Hematopoietic multipotent progenitor cell (in vitro differentiated cells): ENCODE measurements around the gene FAM32A. TPM values are rescaled to one million over a fixed set of nuclear protein-coding genes. Genes with fewer than 3 reads are reported as not detected.

Experiments
- DNase-seq, 3 donors: peaks; one replicate each; pipeline ENCODE4 v3.0.0-alpha.2; 2011 to 2015; ENCODE audit warnings: low read depth in 2 of 3, low spot score in 2 of 3
- total RNA-seq: library from RNA; depleted of rRNA; stranded (reverse); fragments of >200 nt; gene quantifications from one replicate; pipeline ENCODE4 v1.2.3, GENCODE V29; 2012

The FAM32A gene
- 68.1 TPM for total RNA-seq

DNA sequence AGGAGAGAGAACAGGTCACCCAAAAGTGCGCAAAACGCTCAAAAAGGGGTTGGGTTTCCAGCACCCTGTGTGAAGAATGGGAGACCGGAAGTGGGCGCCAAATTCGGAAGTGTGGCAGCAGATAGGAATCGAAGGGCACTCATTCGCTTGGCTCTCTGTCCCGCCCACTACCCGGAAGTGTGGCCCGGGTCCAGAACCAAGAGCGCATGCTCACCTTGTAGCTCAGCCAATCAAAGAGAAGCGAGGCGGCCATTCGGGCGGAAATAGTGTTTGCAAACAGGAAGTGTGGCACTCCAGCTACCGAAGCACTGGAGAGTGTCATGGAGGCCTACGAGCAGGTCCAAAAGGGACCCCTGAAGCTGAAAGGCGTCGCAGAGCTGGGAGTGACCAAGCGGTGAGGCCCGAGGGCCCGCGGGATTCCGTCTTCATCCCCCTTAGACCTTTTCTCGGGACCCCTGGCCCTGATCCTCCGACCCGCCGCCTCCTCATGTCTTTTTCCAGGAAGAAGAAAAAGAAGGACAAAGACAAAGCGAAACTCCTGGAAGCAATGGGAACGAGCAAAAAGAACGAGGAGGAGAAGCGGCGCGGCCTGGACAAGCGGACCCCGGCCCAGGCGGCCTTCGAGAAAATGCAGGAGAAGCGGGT is at the start of gene FAM32A:
Gene FAM32A (plus strand): TSS at position 288 of the 645 bp plus-strand sequence. CDS start 33 bp downstream, at position 321.
- peak; percentile 92 to 100 (median 100) for DNase-seq

DNA sequence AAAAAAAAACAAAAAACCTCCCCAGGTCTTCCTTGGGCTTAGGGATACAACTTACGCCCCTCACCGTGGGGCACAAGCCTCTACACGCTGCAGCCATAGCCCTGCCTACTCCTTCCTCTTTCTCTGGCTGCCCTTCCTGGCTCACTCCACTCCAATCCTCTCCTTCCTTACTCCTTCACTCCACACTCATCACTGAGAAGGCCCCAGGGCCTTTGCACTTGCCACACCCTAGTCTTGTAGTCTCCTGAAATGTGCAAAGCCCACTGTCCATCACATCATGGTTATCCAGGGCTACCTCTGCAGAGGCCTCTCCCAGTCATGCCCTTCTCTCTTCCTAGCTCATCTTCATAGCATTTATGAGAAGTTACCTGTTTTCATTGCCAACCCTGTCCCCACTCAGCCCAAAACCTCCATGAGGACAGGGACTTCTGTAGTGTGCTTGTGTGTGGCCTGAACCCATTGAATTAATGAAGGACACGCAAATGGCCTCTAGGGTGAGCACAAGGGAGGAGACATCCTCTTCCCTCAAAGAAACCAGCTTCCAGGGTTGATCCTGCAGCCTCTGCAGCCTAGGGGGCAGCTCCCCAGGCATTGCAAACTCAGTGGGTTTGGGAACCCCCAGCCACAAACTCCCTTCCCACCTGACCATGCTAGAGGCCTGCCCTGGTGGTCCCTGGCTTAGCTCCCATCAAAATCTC is 49.6 kb upstream of the FAM32A start:
- DNase-seq = no peak

DNA sequence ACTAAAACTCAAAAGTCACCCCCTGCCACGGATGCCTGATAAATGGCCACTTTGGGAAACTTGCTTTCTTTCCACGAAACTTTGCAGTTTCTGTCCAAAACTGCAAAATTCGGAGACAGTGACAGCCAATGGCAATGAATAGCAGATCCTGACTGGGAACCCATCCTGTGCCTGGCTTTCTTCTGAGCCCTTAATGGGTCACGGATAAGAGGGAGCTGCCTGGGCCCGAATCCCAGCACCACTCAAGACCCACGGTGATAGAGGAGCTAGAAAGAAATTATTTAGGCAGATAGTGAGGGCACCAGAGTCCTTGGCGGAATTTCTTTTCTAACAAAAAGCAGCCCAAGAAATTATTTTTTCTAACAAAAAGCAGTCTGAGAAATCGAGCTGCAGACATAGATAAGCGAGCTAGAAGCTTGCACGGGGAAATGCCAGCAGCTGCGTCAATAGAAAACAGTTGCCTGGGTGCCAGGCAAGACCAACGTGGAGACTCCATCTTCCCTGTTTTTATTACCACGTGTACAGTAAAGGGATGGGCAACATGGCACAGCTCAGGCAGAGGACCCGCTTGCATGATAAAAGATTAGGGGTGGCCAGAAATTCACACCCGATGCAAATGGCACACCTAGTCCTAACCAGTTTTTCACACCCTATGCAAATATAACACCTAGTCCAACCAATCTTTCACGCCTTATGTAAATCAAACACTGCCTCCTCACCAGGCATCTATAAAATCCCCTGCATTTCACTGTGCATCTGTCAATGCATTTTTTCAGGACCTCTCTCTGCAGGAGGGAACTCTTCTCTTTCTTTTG is 48.8 kb upstream of the FAM32A start:
- no peak for DNase-seq

DNA sequence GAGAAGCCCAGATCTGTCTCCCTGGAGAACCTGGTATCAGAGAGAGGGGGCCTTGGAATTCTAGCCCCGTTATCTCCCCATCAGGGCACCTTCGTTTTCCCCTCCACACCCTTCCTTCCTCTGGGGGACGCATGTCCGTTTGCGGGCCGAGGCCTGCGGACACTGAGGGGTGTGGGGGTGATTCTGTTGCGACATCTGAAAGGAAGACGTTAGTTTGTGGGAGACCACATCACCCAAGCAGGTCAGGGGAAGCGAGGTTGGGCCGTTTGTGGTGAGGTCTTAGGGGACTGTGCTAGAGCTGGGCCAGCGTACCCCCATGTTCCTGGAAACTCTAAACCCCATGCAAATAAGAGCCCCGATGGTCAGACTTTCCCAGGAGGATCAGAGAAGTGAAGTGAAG is 45.5 kb upstream of the FAM32A start:
- DNase-seq = peak in 2 of 3 donors; percentile 83 to 86

DNA sequence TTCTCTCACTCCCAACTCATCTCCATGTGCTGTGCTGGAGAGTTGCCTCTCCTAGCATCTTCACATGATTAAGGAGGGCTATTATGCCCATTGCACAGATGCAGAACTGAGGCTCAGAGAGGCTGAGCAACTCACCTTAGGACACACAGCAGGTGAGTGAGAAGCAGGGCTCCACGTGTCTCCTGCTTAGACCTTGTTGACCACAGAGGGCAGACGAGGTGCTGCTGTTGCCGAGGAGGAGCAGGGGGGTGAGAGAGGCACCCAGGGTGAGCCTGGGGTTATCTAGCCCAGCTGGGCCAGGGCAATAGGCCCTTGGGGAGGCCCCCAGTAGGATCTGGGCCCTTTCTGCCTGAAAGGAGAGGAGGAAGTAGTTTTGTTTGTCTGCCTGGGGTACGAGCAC is 44.2 kb upstream of the FAM32A start:
- peak in 1 of 3 donors; percentile 81 for DNase-seq

DNA sequence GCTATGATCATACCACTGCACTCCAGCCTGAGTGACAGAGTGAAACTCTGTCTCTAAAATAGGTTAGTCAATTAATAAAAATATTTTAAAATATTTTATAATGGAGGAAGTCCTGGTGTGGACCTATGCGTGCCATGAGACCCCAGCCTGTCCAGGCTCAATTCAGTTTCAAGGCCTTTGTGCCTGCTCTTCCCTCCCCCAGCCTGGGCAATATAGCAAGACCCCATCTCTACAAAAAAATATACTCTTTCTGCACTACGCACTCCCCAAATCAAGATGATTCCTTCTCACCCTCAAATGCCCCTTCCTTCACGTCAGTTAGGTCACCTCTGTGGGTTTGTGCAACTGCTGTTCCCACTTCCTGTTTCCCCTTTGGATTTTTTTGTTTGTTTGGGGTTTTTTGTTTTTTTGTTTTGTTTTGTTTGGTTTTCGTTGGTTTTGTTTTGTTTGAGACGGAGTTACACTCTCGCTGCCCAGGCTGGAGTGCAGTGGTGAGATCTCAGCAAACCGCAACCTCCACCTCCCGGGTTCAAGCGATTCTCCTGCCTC is 43.1 kb upstream of the FAM32A start:
- no peak for DNase-seq

DNA sequence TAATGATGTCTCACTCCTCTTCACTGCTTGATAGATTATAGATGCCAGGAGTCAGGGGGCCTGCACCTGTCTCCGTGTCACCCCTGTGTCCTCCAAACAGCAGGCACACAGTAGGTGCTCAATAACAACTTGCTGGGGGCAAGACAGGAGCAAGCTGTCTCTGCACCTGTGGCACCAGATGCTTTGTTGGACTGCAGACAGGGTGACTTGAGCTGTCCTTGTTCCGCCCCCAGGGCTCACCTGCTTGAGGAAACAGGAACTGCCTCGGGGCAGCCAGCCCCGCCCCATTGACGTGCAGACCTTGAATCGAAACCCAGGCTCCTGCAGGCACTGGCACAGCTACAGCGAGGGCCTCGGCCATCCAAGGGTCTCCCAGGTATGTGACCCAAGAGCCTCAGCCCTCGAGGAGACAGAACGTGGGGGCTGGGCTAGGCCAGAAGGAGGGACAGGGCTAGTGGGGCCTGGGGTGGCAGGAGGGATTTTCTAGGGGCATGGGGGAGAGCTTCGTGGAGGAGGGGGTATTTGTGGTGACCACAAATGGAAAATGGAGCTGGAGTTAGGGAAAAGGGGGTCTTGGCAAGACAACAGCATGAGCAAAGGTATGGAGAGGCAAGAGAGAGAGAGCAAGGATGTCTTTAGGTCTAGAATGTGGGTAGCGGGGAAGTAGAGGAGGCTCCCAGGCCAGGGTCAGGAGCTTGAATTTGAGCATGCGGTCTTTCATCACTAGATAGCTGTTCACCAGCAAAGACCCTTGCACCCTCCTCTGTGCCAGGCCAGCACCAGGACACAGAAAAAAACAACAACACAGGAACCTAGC is 41.6 kb upstream of the FAM32A start, which contains the start of gene HSH2D:
Gene HSH2D (plus strand): TSS at position 287 of the 817 bp plus-strand sequence. CDS start 5,066 bp downstream, outside the sequence.
- DNase-seq = peak; percentile 44 to 84 (median 83)

DNA sequence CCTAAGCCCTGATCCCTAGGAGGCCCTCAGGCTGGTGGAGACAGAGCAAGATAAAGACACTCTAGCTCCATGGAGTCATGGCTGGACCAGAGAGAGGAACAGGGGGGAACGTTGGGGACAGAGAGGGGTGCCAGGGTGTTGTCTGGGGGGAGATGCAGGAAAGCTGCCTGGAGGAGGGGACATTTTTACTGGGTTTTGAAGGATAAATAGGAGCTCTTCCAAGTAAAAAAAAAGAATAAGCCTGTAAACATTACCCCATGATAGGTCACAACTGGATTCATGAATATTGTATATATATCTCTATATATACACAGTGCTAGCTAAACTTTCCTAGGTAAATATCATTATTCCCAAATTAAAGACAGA is 41.0 kb upstream of the FAM32A start:
- no peak for DNase-seq

DNA sequence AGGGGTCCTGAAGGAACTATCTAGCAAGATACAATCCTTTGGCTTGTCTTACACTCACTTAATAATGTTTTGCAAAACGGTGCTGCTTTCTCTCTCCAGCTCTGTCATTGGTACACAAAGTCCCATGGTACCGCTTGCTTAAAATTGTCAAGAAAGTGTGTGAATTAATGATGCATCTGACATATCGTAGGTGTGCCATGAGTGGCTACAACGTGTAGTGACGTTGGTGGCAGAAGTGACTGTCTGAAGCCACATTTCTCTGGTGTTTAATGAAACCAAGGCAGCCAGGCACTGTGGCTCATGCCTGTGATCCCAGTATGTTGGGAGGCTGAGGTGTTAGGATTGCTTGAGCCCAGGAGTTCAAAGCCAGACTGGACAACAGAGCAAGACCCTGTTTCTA is 39.1 kb upstream of the FAM32A start:
- no peak for DNase-seq

DNA sequence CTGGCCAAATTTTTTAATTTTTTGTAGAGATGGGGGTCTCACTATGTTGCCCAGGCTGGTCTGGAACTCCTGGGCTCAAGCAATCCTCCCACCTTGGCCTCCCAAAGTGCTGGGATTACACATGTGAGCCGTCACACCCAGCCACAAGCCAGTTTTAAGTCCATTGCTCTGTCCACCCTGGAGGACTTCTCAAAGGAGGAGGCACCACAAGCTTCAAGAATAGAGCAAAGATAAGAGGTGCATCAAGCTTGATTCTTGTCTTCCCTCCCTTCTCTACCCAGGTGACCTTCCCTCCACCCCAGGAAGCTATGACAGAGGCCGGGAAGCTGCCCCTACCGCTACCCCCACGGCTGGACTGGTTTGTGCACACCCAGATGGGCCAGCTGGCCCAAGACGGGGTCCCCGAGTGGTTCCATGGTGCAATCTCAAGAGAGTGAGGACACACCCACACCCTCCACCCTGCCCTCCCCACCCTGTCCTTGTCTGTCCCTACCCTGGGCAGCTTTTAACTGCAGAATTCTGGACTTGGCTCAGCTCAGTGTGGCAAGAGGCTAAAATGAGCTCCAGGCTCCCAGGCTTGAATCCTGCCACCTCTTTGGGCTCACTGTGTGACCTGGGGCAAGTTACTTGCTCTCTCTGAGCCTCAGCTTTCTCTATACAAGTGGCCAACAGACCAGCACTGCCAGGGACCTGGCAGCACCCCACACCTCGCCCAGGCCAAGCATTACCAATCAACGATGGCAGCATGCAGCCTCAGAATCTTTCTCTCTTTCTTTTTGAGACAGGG is 36.6 kb upstream of the FAM32A start:
- no peak for DNase-seq

DNA sequence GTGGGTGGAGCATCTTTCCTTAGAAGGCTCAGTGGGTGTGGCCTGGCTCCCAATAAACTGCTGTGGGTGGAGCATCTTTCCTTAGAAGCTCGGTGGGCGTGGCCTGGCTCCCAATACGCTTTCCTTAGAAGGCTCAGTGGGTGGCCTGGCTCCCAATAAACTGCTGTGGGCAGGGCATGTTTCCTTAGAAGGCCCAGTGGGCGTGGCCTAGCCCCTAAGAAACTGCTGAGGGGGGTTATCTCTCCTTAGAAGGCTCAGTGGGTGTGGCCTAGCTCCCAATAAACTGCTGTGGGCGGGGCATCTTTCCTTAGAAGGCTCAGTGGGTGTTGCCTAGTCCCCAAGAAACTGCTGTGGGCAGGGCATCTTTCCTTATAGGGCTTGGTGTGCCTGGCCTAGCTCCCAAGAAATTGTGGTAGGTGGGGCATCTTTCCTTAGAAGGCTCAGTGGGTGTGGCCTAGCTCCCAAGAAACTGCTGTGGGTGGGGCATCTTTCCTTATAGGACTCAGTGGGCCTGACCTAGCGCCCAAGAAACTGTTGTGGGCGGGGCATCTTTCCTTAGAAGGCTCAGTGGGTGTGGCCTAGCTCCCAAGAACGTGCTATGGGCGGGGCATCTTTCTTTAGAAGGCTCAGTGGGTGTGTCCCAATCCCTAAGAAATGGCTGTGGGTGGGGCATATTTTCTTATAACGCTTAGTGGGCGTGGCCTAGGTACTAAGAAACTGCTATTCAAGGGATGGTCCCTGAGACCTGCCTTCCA is 31.5 kb upstream of the FAM32A start:
- no peak for DNase-seq

DNA sequence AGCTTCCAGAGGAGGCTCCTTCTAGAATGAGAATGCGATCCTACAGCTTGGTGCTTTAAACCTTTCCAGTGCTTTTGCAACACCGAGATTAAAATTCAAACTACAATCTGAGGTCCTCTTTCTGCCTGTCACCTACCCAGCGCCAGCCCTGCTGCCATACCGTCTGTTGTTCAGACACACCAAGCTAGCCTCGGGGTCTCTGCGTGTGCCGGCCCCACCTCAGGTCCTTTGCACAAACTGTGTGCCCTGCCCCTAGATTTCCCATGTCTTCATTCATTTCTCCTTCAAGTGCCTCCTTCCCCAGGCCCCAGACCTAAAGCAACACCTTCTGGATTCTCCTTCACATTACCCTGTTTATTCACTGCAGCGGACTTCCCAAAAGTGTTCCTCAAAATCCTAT is 30.7 kb upstream of the FAM32A start:
- no peak for DNase-seq

DNA sequence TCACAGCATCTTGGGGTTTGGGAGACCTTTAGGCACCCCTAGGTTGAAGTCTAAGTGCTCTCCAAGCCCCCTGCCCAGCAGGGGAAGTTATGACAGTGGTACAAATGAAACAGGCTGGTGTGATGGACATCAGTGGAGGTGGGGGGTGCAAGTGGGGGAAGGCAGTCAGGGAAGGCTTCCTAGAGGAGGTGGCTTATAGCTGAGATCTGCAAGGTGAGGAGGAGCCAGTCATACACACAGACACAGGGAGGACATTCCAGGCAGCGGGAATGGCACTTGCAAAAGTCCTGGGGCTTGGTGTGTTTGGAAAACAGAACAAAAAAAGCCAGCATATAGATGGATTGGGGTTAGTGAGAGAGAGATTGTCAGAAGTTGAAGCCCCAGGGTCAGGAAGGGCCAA is 30.1 kb upstream of the FAM32A start:
- no peak for DNase-seq

DNA sequence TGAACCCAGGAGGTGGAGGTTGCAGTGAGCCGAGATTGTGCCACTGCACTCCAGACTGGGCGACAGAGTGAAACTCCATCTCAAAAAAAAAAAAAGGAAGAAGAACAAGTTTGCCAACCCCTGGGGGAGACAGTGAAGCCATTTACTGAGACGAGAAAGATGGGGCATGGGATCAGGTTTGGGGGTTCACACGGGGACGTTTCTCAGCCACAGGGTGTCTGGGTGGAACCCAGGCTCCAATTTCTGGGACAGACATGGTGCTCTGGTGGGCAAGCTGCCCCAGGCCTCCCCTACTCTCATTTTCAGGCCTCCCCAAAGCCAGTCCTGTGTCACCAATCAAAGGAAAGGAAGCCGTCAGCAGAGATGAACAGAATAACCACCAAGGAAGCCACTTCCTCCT is 28.3 kb upstream of the FAM32A start:
- no peak for DNase-seq

DNA sequence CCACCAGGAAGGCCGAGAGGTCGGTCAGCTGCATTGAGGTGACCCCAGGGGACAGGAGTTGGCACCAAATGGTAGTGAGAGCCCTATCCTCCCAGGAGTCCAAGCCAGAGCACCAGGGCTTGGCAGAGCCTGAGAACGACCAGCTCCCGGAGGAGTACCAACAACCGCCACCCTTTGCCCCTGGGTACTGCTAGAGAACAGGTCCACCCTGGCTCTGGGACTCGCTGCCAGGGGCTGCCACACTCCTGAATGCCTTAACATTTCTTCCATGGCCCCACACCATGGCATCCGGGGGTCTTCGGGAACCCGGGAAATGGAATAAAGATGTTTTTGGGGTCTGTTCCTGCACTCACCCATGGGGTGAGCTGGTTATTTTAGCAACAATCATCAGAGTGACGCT is 27.6 kb upstream of the FAM32A start:
- DNase-seq = no peak

DNA sequence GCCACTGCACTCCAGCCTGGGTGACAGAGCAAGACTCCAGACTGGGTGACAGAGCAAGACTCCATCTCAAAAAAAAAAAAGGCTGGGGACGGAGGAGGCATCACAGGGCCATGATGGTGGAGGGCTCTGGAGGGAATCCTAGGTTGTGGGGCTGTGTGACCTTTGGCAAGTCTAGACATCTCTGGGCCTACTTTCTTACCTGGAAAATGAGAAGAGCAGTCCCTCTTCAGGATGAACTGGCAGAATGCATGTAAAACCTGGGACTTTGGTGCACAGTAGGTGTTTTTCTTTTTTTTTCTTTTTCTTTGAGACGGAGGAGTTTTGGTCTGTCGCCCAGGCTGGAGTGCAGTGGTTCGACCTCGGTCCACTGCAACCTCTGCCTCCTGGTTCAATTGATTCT is 25.6 kb upstream of the FAM32A start:
- DNase-seq = no peak

DNA sequence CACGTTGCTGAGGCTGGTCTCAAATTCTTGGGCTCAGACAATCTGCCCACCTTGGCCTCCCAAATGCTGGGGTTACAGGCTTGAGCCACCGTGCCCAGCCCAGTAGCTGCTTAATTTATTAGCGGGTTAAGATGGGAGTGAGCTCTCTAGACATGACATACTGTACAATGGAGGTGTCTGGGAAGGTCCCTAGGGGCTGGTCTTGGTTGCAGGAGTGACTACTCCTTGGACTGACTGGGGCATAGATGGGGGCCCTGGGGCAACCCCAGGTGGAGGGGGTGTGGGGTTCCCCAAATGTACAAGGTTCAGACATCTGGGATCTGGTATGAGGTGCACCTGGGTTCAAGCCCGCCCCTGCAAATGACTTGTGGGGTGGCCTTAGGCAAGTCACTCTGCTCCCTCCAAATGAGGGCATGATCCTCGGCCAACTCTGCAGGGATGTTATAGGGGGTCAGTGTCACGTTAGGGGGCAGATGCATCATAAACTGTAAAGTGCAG is 24.7 kb upstream of the FAM32A start:
- no peak for DNase-seq

DNA sequence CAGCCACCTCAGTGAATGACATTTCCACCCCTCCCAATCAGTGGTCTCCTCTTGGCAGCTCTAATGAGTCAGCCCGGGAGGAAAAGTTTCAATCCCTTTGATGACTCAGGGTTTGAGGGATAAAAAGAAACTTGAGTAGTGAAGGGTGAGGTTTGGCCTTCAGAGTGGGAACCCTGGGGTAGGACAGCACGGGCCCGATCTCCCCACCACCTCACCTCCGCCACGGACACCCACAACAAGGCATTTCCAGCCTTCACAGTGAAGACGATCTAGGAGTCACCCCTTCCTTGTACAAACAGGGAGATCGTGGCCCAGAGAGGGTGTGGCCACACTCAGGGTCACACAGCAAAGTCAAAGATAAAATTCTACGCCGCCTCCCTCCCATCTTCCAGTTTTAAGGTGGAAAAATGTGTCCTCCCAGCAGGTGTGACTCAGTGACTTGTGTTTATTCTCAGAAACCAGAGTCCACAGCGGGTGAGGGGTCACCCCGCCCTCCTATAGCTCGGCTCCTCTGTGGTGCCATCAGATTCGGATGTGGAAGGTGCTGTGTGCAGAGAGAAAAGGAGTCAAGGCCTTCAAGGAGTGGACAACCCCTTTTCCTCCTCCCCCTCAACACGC is 24.2 kb upstream of the FAM32A start:
- DNase-seq = no peak
